NCI-H460 (cell line): ENCODE results near the gene RPS6KA2. TPM values are rescaled to one million over a fixed set of nuclear protein-coding genes. Genes with fewer than 3 reads are reported as not detected.

Experiments used
- DNase-seq: peaks from one replicate; pipeline ENCODE4 v3.0.0-alpha.2; 2016; ENCODE audit warnings: low read depth; ENCODE audit errors: extremely low read depth
- total RNA-seq: library from RNA; depleted of rRNA; stranded (reverse); fragments of >200 nt; shearing (Covaris generic); gene quantifications from 2 replicates; pipeline ENCODE4 v1.2.3, GENCODE V29; 2014

The RPS6KA2 gene
- total RNA-seq, 1 experiment from 2014 or later = 6.7 TPM

DNA sequence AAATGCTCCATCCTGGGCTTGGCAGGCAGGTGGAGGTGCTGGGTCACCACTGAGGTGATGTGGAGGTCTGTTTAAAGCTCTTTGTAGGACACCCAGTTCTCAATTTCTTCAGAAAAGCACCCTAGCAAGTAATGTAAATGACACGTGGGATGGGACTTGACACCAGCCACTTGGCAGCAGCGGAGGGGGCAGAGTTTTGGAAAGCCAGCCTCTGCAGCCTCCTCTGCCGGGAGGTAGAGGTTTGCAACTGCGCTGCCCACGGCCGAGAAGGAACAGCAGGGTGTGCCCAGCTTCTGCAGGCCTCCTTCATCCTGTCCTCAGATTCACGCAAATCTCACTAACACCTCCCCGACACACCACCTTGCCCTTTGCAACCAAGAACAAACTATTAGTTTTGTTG is 117.9 kb downstream of the RPS6KA2 start:
- no peak for DNase-seq

DNA sequence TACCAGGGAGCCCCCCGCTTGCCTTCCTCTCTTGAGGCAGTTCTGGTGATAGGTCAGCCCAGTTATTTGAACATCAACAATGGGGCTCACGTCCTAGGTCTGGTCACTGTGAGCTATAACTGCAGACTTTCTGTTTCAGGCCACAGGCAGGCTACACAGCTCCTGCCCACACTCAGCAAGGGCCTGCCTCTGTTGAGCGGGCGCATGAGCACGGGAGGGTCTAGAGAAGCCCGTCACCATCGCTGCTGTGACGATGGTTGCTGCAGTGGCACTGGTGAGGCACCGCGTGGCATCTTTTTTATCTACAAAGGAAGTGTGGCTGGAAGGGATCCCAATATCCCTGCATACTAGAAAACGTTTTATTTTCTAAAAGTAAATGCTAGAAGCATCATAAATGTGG is 118.3 kb downstream of the RPS6KA2 start:
- DNase-seq = no peak

DNA sequence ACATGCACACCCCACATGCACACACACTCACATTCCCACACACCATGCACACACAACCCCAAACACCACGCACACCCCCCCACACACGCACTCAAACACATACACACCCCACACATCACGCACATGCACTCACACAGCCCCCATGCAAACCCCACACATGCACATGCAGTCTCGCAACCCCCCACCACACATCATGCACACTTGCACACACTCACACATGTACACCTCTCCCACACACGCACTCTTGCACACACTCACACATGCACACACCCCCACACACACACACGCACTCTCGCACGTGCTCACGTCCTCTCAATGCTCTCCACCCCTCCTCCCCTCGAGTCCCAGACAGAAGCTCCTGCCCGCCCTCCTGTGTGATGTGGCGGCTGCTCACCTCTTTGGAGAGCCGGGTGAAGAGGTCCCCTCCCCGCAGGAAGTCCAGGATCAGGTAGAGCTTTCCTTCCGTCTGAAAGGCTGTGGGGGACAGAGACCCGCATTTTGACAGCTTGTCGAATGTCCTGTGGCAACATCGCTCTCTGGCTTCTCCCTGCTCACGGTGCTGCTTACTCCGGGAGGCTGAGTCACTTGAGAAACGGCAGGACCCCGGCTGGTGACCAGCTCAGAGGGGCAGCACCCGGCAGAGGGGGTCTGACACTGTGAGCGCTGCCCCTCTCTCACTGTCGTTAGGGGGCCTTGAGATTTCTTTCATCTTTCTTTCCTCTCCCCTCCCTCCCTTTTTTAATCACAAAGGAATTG is 119.1 kb downstream of the RPS6KA2 start:
- no peak for DNase-seq

DNA sequence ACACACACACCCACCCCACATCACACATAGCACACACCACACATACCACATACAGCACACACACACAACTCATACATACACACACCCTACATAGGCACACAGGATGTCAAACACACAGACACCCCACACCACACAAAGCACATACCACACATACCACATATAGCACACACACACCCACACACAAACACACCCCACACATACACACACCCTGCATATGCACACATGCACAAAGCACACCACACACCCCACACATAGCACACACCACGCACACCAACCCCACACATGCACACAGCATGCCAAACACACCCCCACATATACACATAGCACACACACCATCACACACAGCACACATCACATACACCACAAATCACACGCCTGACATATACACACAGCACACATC is 119.7 kb downstream of the RPS6KA2 start:
- DNase-seq = no peak

DNA sequence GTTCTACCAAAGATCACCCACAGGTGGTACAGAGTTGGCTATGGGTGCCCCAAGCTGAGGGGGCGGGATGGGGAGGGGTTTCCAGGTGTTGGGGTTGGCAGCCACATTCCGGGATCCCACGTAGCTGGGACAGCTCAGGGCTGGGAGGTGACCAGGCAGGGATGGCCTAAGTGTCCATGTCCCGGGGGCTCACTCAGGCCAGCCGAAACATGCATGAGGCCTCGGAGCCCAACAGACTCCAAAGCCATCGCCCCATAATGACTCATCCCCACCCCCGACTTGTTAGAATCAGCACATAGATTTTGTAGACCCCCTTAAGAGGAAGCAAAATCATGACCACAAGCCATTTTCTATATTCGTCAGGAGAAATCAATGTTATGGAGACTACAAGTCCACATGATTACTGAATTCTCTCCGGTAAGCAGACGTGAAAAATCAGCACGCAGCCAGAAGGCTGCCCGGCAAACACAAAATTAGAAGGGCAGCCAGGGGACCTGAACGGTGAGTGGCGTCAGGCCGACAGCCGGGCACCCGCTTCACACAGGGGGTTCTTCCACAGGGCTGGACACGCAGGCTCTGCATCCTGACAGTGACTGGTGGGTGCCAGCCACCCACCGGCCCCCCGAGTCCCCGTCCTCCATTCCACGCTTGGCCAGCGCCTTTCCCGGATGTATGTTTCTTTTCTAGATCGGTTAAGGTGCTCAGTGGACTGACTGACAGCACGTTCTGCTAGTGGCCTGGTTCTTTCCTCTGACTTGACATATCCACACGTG is 121.7 kb downstream of the RPS6KA2 start:
- no peak for DNase-seq

DNA sequence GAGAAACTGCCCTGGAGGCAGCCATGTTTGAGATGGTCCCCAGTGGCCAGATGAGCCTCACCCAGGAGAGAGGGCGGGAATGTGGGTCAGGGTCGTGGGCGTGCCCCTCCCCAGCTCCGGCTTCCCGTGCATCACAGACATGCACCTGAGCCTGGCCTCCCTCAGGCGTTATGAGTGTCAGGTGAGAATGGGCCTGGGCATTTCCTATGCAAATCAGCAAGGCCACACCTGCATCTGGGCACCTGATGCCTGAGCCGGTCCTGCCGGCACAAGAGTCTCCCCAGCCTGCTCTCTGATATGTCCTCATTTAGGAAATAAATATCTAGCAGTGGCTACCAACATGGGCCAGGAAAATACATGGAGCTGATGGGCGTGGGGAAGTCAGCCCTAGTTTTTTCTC is 123.0 kb downstream of the RPS6KA2 start:
- no peak for DNase-seq

DNA sequence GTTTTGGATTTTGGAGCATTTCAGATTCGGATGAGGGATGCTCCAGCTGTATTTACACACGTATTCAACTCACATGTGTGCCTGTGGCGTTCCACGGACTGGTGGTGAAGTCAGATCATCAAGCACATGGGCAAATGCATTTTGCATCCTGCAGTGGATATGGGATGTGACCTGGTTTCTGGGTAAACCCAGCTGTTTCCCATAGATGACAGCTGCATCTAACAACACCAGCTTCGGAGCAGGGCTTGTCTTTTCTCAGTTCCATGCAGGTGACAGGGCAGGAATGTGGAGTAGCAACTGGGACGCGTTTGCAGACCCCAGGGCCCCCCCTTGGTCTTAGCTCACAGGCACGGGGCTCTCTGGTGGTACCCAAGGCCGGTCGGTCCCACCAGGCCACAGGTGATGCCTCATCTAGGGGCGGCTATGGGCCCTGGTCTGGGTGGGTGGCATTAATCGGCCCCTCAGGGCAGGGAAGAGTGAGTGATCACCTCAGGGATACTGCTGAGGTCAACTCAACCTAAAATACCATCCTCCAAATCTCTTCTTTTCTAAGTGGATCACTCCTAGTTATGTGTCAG is 123.8 kb downstream of the RPS6KA2 start:
- no peak for DNase-seq

DNA sequence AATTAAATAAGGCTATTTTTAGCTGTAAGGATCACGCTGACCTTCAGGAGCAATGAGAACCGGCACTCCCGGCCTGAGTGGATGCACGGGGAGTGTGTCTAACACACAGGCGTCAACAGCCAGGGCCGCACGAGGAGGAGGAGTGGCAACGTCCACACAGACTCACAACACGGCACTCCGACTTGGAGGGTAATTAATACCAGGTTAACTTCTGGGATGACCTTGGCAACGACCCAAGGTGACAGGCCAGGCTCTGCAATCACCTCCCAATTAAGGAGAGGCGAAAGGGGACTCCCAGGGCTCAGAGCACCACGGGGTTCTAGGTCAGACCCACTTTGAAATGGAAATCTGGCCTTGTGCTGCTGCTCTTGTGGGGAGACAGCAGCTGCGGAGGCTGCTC is 124.6 kb downstream of the RPS6KA2 start:
- no peak for DNase-seq

DNA sequence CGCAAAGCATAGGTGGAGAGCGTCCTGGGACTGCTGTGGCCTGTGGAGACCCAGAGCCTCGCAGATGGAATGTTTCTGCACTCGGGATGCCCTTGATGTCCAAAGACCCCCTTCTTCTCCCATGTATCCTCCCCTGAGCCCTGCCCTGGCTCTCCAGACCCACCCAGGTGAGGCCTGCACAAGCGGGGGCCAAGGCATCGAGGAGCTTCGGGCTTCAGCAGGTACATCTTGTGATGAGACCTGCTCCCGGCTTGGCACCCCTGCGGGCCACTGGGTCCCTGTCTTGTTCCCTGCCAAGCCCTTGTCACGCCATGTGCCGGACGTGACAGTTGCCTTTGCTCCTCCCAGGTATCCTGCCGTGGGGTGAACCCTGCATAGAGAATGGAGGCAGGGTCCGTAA is 125.8 kb downstream of the RPS6KA2 start:
- no peak for DNase-seq

DNA sequence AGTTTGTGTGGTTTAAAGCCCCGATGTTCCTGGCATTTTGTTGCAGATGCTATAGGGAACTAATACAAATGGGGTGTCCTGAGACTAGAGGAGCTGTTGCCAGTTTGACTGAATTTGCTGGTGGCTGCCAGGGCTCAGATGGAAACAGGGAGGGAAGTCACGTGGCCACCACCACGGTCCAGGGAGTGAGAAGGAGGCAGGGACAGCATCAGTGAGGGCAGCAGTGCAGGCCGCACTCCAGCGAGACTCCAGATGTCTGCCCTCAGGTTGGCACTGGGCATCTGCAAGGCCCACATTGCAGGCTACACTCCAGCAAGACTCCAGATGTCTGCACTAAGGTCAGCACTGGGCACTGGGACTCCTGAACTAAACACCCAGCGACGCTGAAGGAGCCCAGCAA is 126.8 kb downstream of the RPS6KA2 start:
- no peak for DNase-seq

DNA sequence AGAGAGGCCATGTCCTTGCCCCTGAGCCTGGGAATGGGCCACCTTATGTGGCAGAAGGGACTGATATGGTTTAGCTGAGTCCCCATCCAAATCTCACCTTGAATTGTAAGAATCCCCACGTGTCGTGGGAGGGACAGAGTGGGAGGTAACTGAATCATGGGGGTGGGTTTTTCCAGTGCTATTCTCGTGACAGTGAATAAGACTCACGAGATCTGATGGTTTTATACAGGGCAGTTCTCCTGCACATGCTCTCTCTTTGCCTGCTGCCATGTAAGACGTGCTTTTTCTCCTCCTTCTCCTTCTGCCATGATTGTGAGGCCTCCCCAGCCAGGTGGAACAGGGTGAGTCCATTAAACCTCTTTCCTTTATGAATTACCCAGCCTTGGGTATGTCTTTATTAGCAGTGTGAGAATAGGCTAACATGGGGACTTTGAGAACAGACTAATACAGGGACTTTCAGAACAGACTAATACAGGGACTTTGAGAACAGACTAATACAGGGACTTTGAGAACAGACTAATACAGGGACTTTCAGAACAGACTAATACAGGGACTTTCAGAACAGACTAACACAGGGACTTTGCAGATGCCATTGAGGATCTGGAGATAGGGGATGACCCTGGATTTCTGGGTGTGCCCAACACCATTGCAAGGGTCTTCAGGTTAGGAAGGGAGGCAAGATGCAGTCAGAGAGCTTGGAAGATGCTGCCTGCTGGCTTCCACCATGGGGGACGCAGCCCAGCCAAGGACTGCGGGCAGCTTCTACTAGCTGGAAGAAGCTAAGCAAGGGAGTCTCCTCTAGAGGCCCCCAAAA is 127.5 kb downstream of the RPS6KA2 start:
- DNase-seq = no peak

DNA sequence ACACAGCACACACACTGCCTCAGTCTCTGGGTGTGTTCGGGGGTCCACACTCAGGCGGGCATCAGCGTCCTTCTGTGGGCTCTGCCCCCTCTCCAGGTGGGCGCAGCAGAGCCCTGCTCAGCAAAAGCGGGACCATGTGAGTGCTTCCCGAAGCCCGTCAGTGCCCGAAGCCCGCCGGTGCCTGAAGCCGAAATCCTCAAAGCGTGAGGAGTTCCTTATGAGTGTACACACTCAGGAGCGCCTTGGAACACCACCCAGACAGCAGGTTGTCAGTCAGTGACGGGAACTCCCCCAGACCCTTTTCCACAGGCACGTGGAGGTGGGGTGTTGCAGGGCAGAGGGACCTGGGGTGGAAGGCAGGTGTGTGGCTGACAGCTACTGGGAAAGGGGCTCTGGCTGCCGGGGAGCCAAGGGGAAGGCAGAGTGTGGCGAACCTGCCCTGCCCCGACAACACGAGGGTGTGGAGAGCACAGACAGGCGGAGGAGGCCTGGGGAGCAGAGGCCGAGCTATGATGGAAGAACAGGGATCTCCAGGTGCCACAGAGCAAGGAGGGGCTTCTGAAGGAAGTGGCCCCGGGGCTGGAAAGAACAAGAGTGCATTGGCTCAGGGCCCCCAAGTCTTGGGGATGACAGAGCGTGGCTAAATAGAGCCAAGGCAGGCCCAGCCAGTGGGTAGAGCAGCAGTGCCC is 128.2 kb downstream of the RPS6KA2 start:
- no peak for DNase-seq

DNA sequence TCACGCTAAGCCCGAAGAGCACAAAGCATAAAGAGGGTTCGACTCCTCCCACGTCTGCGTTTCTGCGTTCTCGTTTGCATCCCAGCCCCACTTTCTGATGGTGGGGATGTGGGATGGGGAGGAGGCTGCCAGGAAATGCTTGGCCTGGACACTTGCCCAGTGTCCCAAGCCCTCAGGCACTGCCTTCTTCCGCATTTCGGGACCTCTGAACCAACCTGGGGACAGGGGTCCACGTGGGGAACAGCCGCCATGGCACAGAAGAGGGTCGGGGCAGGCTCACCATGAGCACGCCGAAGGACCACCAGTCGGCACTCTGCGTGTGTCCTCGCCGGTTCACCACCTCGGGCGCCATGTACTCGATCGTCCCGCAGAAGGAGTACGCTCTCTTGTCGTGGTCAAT is 128.8 kb downstream of the RPS6KA2 start:
- no peak for DNase-seq

DNA sequence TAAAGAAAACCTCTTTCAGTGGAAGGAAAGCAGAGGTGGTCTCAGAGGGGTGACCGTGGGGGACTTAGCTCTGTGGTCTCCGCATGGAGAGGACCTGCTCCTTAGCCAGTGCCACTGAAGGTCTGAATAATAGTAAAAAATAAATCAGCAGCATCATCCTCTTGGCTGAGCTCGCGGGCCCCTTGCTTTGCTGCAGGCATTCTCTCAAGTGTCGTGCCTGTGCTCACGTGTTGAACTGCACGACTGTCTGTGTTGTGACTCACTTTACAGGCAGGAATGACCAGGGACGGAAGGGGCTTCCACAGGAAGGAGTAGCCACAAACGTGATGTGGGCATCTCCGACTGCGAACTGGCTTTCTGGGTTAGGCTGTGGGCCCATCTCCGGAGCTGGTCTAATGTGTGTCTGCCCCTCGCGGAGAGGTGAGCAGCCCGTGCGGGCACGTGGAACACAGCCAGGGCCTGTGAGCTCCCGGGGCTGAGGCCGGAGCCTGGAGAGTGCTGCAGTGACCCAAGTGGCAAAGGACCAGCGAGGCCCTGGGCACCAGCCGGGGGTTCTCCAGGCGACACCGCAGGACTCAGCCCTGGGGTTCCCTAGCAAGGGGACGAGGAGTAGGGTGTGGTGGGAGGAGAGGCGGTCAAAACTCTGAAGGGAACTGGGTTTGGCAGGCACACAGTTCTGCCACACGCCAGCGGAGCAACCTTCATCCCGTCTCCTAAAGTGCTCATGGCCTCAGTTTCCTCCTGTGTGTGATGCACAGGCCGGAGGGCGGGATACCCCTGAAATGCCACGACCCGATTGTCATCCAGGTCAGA is 129.8 kb downstream of the RPS6KA2 start:
- no peak for DNase-seq

DNA sequence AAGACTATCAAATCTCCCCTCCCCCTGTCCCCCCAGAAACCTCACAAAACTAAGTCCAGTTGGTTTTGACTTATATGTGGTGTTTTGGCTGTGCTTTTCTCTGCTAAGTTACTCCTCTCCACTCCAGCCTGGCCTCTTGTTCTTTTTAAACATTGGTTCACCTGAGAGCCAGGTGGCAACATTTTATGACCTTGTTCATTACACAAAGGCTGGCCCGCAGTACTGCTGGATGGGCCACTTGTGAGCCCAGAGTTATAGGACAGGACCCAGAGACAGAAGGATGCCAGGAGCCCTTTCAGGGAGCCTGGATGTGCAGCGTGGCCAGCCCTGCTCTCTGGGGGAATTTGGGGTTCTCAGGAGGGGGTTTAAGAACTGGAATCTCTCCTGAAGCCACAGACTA is 130.6 kb downstream of the RPS6KA2 start:
- no peak for DNase-seq

DNA sequence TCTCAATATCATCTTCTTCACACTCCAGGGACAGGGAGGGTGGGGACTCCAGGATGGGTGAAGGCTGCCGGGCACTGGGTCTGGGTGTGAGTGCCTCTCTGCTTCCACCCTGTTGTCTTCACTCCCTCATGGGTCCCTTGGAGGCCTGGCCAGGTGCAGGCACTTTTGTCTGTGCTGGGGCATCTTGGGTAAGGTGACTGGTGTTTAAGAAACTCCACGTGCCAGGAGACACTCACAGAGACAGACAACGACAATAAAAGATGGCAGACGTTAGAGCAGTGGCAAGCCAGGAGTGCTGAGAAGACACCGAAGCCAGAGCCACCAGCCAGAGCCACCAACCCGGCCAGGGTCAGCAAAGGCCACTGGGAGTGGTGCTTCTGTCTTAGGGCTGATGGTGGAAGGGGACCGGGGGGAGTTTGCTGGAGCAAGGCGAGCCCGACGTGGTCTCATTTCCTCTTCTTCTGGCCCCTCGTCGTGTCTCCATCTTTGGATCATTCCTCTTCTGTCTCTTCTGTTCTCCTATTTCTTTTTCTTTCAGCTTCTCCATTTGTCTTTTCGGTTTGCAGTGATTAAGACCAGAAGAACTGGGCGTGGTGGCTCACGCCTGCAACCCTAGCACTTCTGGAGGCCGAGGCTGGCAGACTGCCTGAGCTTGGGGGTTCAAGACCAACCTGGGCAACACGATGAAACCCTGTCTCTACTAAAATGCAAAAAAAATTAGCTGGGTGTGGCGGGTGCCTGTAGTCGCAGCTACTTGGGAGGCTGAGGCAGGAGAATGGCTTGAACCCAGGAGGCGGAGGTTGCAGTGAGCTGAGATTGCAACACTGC is 131.3 kb downstream of the RPS6KA2 start:
- DNase-seq = no peak

DNA sequence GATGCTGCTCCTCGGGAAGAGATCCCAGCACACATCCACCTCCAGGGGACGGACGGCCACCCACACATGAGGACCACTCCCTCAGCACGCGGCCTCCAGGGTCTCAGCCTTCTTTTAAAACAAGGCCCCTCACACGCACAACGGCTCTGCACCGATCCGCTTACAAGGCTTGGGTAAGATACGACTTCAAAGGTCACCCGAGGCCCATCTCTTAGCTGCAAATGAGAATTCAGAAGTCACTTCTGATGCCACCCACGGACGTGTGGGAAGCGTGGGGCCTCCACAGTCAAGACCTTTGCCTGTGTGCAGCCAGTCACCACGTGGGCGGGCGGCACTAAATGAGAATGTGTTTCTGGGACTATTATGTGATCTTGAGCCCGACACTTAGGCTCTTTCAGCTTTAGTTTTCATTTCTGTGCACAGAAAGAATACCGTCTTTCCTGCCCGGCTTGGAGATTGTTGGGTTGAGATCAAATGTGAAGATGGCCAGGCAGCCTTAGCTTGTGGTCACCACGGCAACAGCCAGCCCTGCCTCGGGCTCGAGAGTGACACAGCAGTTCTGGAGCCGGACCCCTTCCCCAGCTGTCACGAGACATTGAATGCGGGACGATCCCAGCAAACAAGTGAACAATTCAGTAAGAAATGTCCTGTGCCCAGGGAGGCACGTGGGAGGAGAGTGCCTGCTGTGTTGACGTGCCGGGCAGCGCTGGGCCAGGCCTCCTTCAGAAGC is 132.1 kb downstream of the RPS6KA2 start:
- no peak for DNase-seq

DNA sequence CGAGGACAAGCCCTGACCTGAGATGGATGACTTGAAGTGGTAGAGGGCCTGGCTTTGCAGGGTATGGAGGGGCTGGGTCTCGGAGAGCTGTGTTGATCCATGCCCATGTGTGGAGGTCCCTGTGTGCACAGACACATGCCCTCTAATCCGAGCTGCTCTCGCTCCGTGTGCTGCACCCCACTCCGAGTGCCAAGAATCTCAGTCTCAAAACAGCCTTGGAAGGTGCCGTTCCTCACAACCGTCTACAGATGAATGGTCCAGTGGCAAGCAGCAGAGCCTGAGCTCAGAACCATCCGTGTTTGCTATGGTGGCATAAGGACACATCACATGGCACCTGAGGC is 133.0 kb downstream of the RPS6KA2 start:
- no peak for DNase-seq
